IMR-90 (cell line): ENCODE results near the gene ZFTA. TPM values are rescaled to one million over a fixed set of nuclear protein-coding genes. Genes with fewer than 3 reads are reported as not detected.

Experiments
- ATAC-seq: fragments of 200-7000 bp; cut with Tn5 transposase; 2 replicates; pipeline ENCODE4 v1.9.1; 2020; ENCODE audit warnings: low read depth, mild to moderate bottlenecking, moderate library complexity
- BruUV-seq: library from RNA; stranded (reverse); fragments of 400-500 nt; replicated peaks from 2 replicates; lab custom pipeline; 2021; lab: Mats Ljungman, UMichigan
- CTCF ChIA-PET: fragments of 300-600 bp; formaldehyde crosslinking; extraction: SDS; loops from one replicate; lab custom pipeline; 2021; ENCODE audit warnings: antibody characterized with exemption; lab: Yijun Ruan, JAX
- POLR2A ChIA-PET: fragments of 300-600 bp; sonication (Branson Sonifier 250); formaldehyde crosslinking; loops from one replicate; lab custom pipeline; 2022; ENCODE audit warnings: antibody characterized with exemption; ENCODE audit not compliant: unreplicated experiment; lab: Charles Lee
- DNase-seq: peaks from one replicate; pipeline ENCODE4 v3.0.0; 2013
- H2AFZ ChIP-seq: replicated peaks from 2 replicates; pipeline ENCODE3; 2013; ENCODE audit warnings: low read length, mild to moderate bottlenecking; ENCODE audit not compliant: poor library complexity
- H2AK5ac ChIP-seq: 2 replicates; pipeline ENCODE4 v1.6.1; 2013; ENCODE audit warnings: low read depth, low read length, inconsistent platforms
- H2AK9ac ChIP-seq: replicated peaks from 2 replicates; pipeline ENCODE3; 2013; ENCODE audit warnings: mild to moderate bottlenecking, low read depth, low read length, moderate library complexity; ENCODE audit not compliant: poor library complexity
- H2BK120ac ChIP-seq: 2 replicates; pipeline ENCODE4 v1.6.1; 2013; ENCODE audit warnings: low read depth, low read length, inconsistent platforms
- H2BK15ac ChIP-seq: 3 replicates; pipeline ENCODE4 v1.6.1; 2013; ENCODE audit warnings: low read depth, low read length, inconsistent platforms
- H2BK20ac ChIP-seq: 2 replicates; pipeline ENCODE4 v1.6.1; 2013; ENCODE audit warnings: low read depth, mild to moderate bottlenecking, inconsistent platforms, low read length, moderate library complexity
- H2BK5ac ChIP-seq: 2 replicates; pipeline ENCODE4 v1.6.1; 2013; ENCODE audit warnings: mild to moderate bottlenecking, low read depth, low read length, inconsistent platforms; ENCODE audit not compliant: poor library complexity, severe bottlenecking
- H3K14ac ChIP-seq: replicated peaks from 2 replicates; pipeline ENCODE4 v1.6.1; 2013; ENCODE audit warnings: low read depth, low read length, inconsistent platforms
- H3K18ac ChIP-seq: 2 replicates; pipeline ENCODE4 v1.6.1; 2013; ENCODE audit warnings: low read depth, low read length, control low read depth
- H3K23ac ChIP-seq: 2 replicates; pipeline ENCODE4 v1.6.1; 2013; ENCODE audit warnings: low read depth, low read length, inconsistent platforms
- H3K27ac ChIP-seq: 2 replicates; pipeline ENCODE4 v1.5.1; 2013; ENCODE audit warnings: mild to moderate bottlenecking, control low read depth, low read length; ENCODE audit not compliant: insufficient read depth
- H3K27me3 ChIP-seq: 2 replicates; pipeline ENCODE4 v1.6.1; 2013; ENCODE audit warnings: low read length; ENCODE audit not compliant: control insufficient read depth, insufficient read depth
- H3K36me3 ChIP-seq: 2 replicates; pipeline ENCODE4 v1.6.1; 2013; ENCODE audit warnings: low read length, mixed read lengths; ENCODE audit not compliant: control insufficient read depth, insufficient read depth
- H3K4ac ChIP-seq: 2 replicates; pipeline ENCODE4 v1.6.1; 2013; ENCODE audit warnings: low read depth, low read length, inconsistent platforms
- H3K4me1 ChIP-seq: 2 replicates; pipeline ENCODE4 v1.6.1; 2013; ENCODE audit warnings: low read length, mixed read lengths; ENCODE audit not compliant: control insufficient read depth, insufficient read depth
- H3K4me2 ChIP-seq: 2 replicates; pipeline ENCODE4 v1.6.1; 2013; ENCODE audit warnings: low read depth, mild to moderate bottlenecking, control low read depth, low read length, moderate library complexity
- H3K4me3 ChIP-seq: 2 replicates; pipeline ENCODE4 v1.5.1; 2013; ENCODE audit warnings: low read depth, mild to moderate bottlenecking, control low read depth, low read length, moderate library complexity; ENCODE audit not compliant: insufficient read depth
- H3K56ac ChIP-seq: 2 replicates; pipeline ENCODE4 v1.6.1; 2013; ENCODE audit warnings: low read length, inconsistent platforms; ENCODE audit not compliant: insufficient read depth; ENCODE audit errors: extremely low read depth
- H3K79me1 ChIP-seq, 2 experiments: 2 replicates each; pipeline ENCODE4 v1.6.1; 2013; ENCODE audit warnings: low read length in 2 of 2, inconsistent platforms in 1 of 2, low read depth in 1 of 2
- H3K9ac ChIP-seq: 2 replicates; pipeline ENCODE4 v1.6.1; 2013; ENCODE audit warnings: low read depth, low read length, control low read depth
- H3K9me1 ChIP-seq: 2 replicates; pipeline ENCODE4 v1.6.1; 2013; ENCODE audit warnings: low read length, inconsistent platforms; ENCODE audit not compliant: insufficient read depth
- H3K9me3 ChIP-seq: 2 replicates; pipeline ENCODE4 v1.6.1; 2013; ENCODE audit warnings: low read length; ENCODE audit not compliant: control insufficient read depth, insufficient read depth
- H4K20me1 ChIP-seq: 2 replicates; pipeline ENCODE4 v1.6.1; 2013; ENCODE audit warnings: low read length, inconsistent platforms; ENCODE audit not compliant: insufficient read depth
- H4K5ac ChIP-seq: 2 replicates; pipeline ENCODE4 v1.6.1; 2013; ENCODE audit warnings: mild to moderate bottlenecking, low read depth, low read length, control low read depth
- H4K8ac ChIP-seq, 2 experiments: 2 replicates each; pipeline ENCODE4 v1.6.1; 2013; ENCODE audit warnings: low read depth in 2 of 2, low read length in 2 of 2, control low read depth in 1 of 2, inconsistent platforms in 1 of 2
- H4K91ac ChIP-seq: 2 replicates; pipeline ENCODE4 v1.6.1; 2013; ENCODE audit warnings: low read depth, low read length, inconsistent platforms; ENCODE audit not compliant: insufficient read depth
- BHLHE40 ChIP-seq: fragments of 150-350 bp; IDR thresholded peaks from 2 replicates; pipeline ENCODE4 v1.6.1; 2016; ENCODE audit warnings: mild to moderate bottlenecking, low read depth, low read length
- CEBPB ChIP-seq: IDR thresholded peaks from 2 replicates; pipeline ENCODE4 v1.6.1; 2012; ENCODE audit warnings: low read depth, low read length, improper control_type of control experiment
- CHD1 ChIP-seq: IDR thresholded peaks from 2 replicates; pipeline ENCODE4 v1.6.1; 2012; ENCODE audit warnings: low read depth, low read length, improper control_type of control experiment
- CTCF ChIP-seq: conservative IDR thresholded peaks from 2 replicates; pipeline ENCODE4 v1.5.1; 2012; ENCODE audit warnings: mild to moderate bottlenecking, low read depth, low read length, improper control_type of control experiment
- FOS ChIP-seq: fragments of 150-350 bp; IDR thresholded peaks from 2 replicates; pipeline ENCODE4 v1.6.1; 2016; ENCODE audit warnings: low read depth, low read length
- MAFK ChIP-seq: IDR thresholded peaks from 2 replicates; pipeline ENCODE4 v1.6.1; 2012; ENCODE audit warnings: low read depth, low read length, improper control_type of control experiment
- MAZ ChIP-seq: IDR thresholded peaks from 2 replicates; pipeline ENCODE4 v1.6.1; 2012; ENCODE audit warnings: low read depth, mild to moderate bottlenecking, low read length, improper control_type of control experiment, moderate library complexity, borderline replicate concordance
- MXI1 ChIP-seq: IDR thresholded peaks from 2 replicates; pipeline ENCODE4 v1.6.1; 2012; ENCODE audit warnings: low read depth, mild to moderate bottlenecking, low read length, moderate library complexity, borderline replicate concordance
- NFE2L2 ChIP-seq: fragments of 150-350 bp; IDR thresholded peaks from 2 replicates; pipeline ENCODE4 v1.6.1; 2016; ENCODE audit warnings: low read depth, mild to moderate bottlenecking, low read length
- POLR2A ChIP-seq: IDR thresholded peaks from 2 replicates; pipeline ENCODE4 v1.6.1; 2012; ENCODE audit warnings: mild to moderate bottlenecking, low read depth, low read length
- RAD21 ChIP-seq: IDR thresholded peaks from 2 replicates; pipeline ENCODE4 v1.6.1; 2012; ENCODE audit warnings: low read length, improper control_type of control experiment
- RCOR1 ChIP-seq: IDR thresholded peaks from 2 replicates; pipeline ENCODE4 v1.6.1; 2012; ENCODE audit warnings: mild to moderate bottlenecking, low read length, improper control_type of control experiment; ENCODE audit not compliant: insufficient replicate concordance
- RFX5 ChIP-seq: IDR thresholded peaks from 2 replicates; pipeline ENCODE4 v1.8.0; 2012; ENCODE audit warnings: low read depth, mild to moderate bottlenecking, low read length, moderate library complexity
- SMC3 ChIP-seq: fragments of 150-350 bp; IDR thresholded peaks from 2 replicates; pipeline ENCODE4 v1.6.1; 2016; ENCODE audit warnings: low read depth, mild to moderate bottlenecking, antibody characterized with exemption, low read length, moderate library complexity
- WGBS, 2 experiments: methylation state at CpG; one replicate each; pipeline versions ENCODE4 v1.1.5 to v1.1.7; 2013; ENCODE audit warnings: missing lambda C conversion rate in 2 of 2; ENCODE audit not compliant: insufficient read length in 1 of 2; ENCODE audit errors: extremely low coverage in 2 of 2; 5-methylcytosine and 5-hydroxymethylcytosine counted together
- dilution Hi-C: fragments of 300-500 bp; cut with HindIII; formaldehyde crosslinking; loops from one replicate; pipeline ENCODE4 v1.14.3; 2018; ENCODE audit warnings: low sequenced_read_pairs; ENCODE audit not compliant: unreplicated experiment
- in situ Hi-C: fragments of 300-500 bp; cut with MboI; formaldehyde crosslinking; loops from 3 replicates; pipeline ENCODE4 v1.14.3; 2019; ENCODE audit warnings: low sequenced_read_pairs, inconsistent platforms, mixed read lengths
- intact Hi-C: fragments of 100-400 bp; cut with micrococcal nuclease; formaldehyde crosslinking; loops from 2 replicates; pipeline ENCODE4 v1.10.0; 2022
- polyA plus RNA-seq, 3 experiments: library from polyadenylated mRNA; depleted of rRNA; stranded (reverse); fragments of >200 nt; gene quantifications; 2 replicates each; pipeline ENCODE4 v1.2.3, GENCODE V29; 2012; ENCODE audit warnings: low replicate concordance in 1 of 3
- total RNA-seq: library from RNA; depleted of rRNA; stranded (reverse); fragments of >200 nt; gene quantifications from 2 replicates; pipeline ENCODE4 v1.2.3, GENCODE V29; 2012
- TF ChIP-seq, protein P1 (sequence below): fragments of 150-350 bp; IDR thresholded peaks from 2 replicates; pipeline ENCODE4 v1.6.1; 2017; ENCODE audit warnings: mild to moderate bottlenecking, antibody characterized with exemption, low read length, low read depth
- TF ChIP-seq, protein P2 (sequence below): fragments of 150-350 bp; IDR thresholded peaks from 2 replicates; pipeline ENCODE4 v1.6.1; 2016; ENCODE audit warnings: low read depth, mild to moderate bottlenecking, low read length, moderate library complexity, borderline replicate concordance

ZFTA gene
- total and polyA plus RNA-seq, 2 of the 4 experiments (the other 2 are of a cell fraction): 5.4 to 8.1 TPM

DNA sequence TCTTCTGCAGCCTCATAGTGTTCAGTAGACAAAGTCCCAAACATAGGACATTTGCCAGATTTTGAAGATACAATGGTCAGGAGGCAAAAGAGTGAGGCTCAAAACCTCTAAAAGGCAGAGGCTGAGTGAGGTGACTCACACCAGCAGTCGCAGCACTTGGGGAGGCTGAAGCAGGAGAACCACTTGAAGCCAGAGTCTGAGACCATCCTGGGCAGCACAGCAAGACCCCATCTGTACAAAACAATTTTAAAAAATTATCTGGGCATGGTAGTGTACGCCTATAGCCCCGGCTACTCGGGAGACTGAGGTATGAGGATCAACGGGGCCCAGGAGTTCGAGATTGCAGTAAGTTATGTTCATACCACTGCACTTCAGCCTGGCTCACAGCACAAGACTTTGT lies 14.2 kb upstream of the ZFTA start:
- Histone ChIP-seq H3K4me1 (no peaks in the 10 kb centered on the region), H3K9ac (no peak overlapping the region), H3K79me1 (no peaks in the 10 kb centered on the region), H3K27me3 (no peaks in the 10 kb centered on the region), H2AK5ac (no peak overlapping the region), H3K4me3 (no peak overlapping the region), H3K4me2 (no peak overlapping the region), H3K27ac (no peak overlapping the region), H2BK15ac (no peak overlapping the region), H3K9me1 (no peaks in the 10 kb centered on the region), H2AK9ac (no peak overlapping the region), H4K20me1 (no peaks in the 10 kb centered on the region), H3K18ac (no peak overlapping the region), H3K14ac (no peak overlapping the region), H4K5ac (no peak overlapping the region), H4K8ac (no peak overlapping the region), H2AFZ (no peak overlapping the region), H2BK5ac (no peak overlapping the region), H3K4ac (no peak overlapping the region), H3K9me3 (no peaks in the 10 kb centered on the region), H3K56ac (no peak overlapping the region), H2BK120ac (no peak overlapping the region), H3K36me3 (no peaks in the 10 kb centered on the region), H3K23ac (no peak overlapping the region), H2BK20ac (no peak overlapping the region), H4K91ac (no peak overlapping the region)
- WGBS, 2 experiments: 80% methylated on average over 1 of the region's 6 CpGs; no CpG with 5 or more reads in 1 of the 2 experiments
- BruUV-seq: no TSS peak
- ChIA-PET POLR2A (no interaction called here), CTCF (interaction anchor here (0.5 kb wide), 1 partner anchor 180 kb away, joined by 3 read pairs; no protein-coding TSS in a partner anchor)
- in situ Hi-C loops (no loop called here), intact Hi-C loops (no loop called here), dilution Hi-C loops (no loop called here)
- DNase-seq: no peak
- ATAC-seq: no peak
- no peak for TF ChIP-seq BHLHE40
- no peak for TF ChIP-seq MXI1
- TF ChIP-seq, protein P1, sequence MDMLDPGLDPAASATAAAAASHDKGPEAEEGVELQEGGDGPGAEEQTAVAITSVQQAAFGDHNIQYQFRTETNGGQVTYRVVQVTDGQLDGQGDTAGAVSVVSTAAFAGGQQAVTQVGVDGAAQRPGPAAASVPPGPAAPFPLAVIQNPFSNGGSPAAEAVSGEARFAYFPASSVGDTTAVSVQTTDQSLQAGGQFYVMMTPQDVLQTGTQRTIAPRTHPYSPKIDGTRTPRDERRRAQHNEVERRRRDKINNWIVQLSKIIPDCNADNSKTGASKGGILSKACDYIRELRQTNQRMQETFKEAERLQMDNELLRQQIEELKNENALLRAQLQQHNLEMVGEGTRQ: no peak
- no peak for TF ChIP-seq SMC3
- no peak for TF ChIP-seq RFX5
- TF ChIP-seq, protein P2, sequence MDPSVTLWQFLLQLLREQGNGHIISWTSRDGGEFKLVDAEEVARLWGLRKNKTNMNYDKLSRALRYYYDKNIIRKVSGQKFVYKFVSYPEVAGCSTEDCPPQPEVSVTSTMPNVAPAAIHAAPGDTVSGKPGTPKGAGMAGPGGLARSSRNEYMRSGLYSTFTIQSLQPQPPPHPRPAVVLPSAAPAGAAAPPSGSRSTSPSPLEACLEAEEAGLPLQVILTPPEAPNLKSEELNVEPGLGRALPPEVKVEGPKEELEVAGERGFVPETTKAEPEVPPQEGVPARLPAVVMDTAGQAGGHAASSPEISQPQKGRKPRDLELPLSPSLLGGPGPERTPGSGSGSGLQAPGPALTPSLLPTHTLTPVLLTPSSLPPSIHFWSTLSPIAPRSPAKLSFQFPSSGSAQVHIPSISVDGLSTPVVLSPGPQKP: no peak
- no peak for TF ChIP-seq MAZ
- TF ChIP-seq FOS: no peak
- TF ChIP-seq CHD1: no peak
- no peak for TF ChIP-seq POLR2A
- no peak for TF ChIP-seq CTCF
- TF ChIP-seq NFE2L2: no peak
- TF ChIP-seq RCOR1: no peak
- TF ChIP-seq MAFK: no peak
- TF ChIP-seq CEBPB: no peak
- TF ChIP-seq RAD21: no peak
